WTC11 (cell line): ENCODE results near the gene SLC46A1. TPM values are rescaled to one million over a fixed set of nuclear protein-coding genes. Genes with fewer than 3 reads are reported as not detected.
A peak's percentile ranks its signal among the peaks of the same experiment; 100 is the strongest.

Experiments
- ATAC-seq: fragments of 200-7000 bp; cut with Tn5 transposase; 2 replicates; pipeline ENCODE4 v1.10.0; 2021; ENCODE audit warnings: mild to moderate bottlenecking, moderate library complexity
- CTCF ChIA-PET: fragments of 300-600 bp; sonication (Branson Sonifier 250); formaldehyde crosslinking; loops from one replicate; lab custom pipeline; 2021; ENCODE audit warnings: antibody characterized with exemption; lab: Charles Lee
- POLR2A ChIA-PET: fragments of 350-600 bp; sonication (Branson Sonifier 250); formaldehyde crosslinking; loops from one replicate; lab custom pipeline; 2021; ENCODE audit warnings: antibody characterized with exemption; lab: Charles Lee
- DNase-seq: peaks from one replicate; pipeline ENCODE4 v3.0.0; 2021; ENCODE audit warnings: low spot score
- H3K27ac Mint-ChIP-seq: 2 replicates; pipeline ENCODE4 v1.8.0; 2021; ENCODE audit warnings: mixed read lengths
- H3K27me3 Mint-ChIP-seq: 2 replicates; pipeline ENCODE4 v1.8.0; 2021; ENCODE audit warnings: low read depth, mild to moderate bottlenecking, moderate library complexity, mixed read lengths
- H3K36me3 Mint-ChIP-seq: 2 replicates; pipeline ENCODE4 v1.8.0; 2021; ENCODE audit warnings: mixed read lengths
- H3K4me1 Mint-ChIP-seq: 2 replicates; pipeline ENCODE4 v1.8.0; 2022; ENCODE audit warnings: mixed read lengths
- H3K4me3 Mint-ChIP-seq: 2 replicates; pipeline ENCODE4 v1.8.0; 2021; ENCODE audit warnings: mild to moderate bottlenecking, moderate library complexity, mixed read lengths
- H3K9me3 Mint-ChIP-seq: 2 replicates; pipeline ENCODE4 v1.8.0; 2021; ENCODE audit warnings: mixed read lengths
- CREB1 ChIP-seq: sonication (generic); formaldehyde crosslinking; IDR thresholded peaks from 2 replicates; pipeline ENCODE4 v1.8.0; 2023; ENCODE audit warnings: mild to moderate bottlenecking, missing genetic modification reagents
- E2F4 ChIP-seq: sonication (generic); formaldehyde crosslinking; IDR thresholded peaks from 2 replicates; pipeline ENCODE4 v1.8.1; 2022; ENCODE audit warnings: low read depth, mild to moderate bottlenecking, moderate library complexity, missing genetic modification reagents, borderline replicate concordance
- ELF4 ChIP-seq: sonication (generic); formaldehyde crosslinking; IDR thresholded peaks from 2 replicates; pipeline ENCODE4 v1.8.1; 2022; ENCODE audit warnings: low read depth, mild to moderate bottlenecking, moderate library complexity, missing genetic modification reagents
- FOXK1 ChIP-seq: sonication (generic); formaldehyde crosslinking; IDR thresholded peaks from 2 replicates; pipeline ENCODE4 v1.8.0; 2022; ENCODE audit warnings: mild to moderate bottlenecking, moderate library complexity, missing genetic modification reagents
- FOXP1 ChIP-seq: sonication (generic); formaldehyde crosslinking; IDR thresholded peaks from 2 replicates; pipeline ENCODE4 v1.8.0; 2022; ENCODE audit warnings: missing genetic modification reagents, mild to moderate bottlenecking, moderate library complexity, borderline replicate concordance
- GTF2I ChIP-seq: fragments of 250-450 bp; sonication (Bioruptor Pico); conservative IDR thresholded peaks from 2 replicates; pipeline ENCODE4 v1.4.0; 2021; ENCODE audit warnings: mild to moderate bottlenecking
- MXD4 ChIP-seq: fragments of 250-450 bp; sonication (Bioruptor Pico); IDR thresholded peaks from 2 replicates; pipeline ENCODE4 v1.8.0; 2021; ENCODE audit warnings: mild to moderate bottlenecking, moderate library complexity, borderline replicate concordance
- MYBL2 ChIP-seq: sonication (generic); formaldehyde crosslinking; IDR thresholded peaks from 2 replicates; pipeline ENCODE4 v1.8.1; 2023; ENCODE audit warnings: mild to moderate bottlenecking, moderate library complexity, missing genetic modification reagents
- NR1H2 ChIP-seq: sonication (generic); formaldehyde crosslinking; IDR thresholded peaks from 2 replicates; pipeline ENCODE4 v1.9.0; 2021; ENCODE audit warnings: mild to moderate bottlenecking, moderate library complexity, missing genetic modification reagents
- NR3C1 ChIP-seq: sonication (generic); formaldehyde crosslinking; conservative IDR thresholded peaks from 2 replicates; pipeline ENCODE4 v1.8.1; 2023; ENCODE audit warnings: low read depth, mild to moderate bottlenecking, missing genetic modification reagents
- OVOL2 ChIP-seq: fragments of 250-450 bp; sonication (Bioruptor Pico); IDR thresholded peaks from 2 replicates; pipeline ENCODE4 v1.9.0; 2021; ENCODE audit warnings: mild to moderate bottlenecking, borderline replicate concordance
- PRRX2 ChIP-seq: fragments of 250-450 bp; sonication (Bioruptor Pico); IDR thresholded peaks from 2 replicates; pipeline ENCODE4 v1.8.0; 2021; ENCODE audit warnings: mild to moderate bottlenecking
- RORB ChIP-seq: fragments of 250-450 bp; sonication (Bioruptor Pico); IDR thresholded peaks from 2 replicates; pipeline ENCODE4 v1.9.0; 2021; ENCODE audit warnings: mild to moderate bottlenecking
- SMAD4 ChIP-seq: sonication (generic); formaldehyde crosslinking; IDR thresholded peaks from 2 replicates; pipeline ENCODE4 v1.8.0; 2022; ENCODE audit warnings: mild to moderate bottlenecking, missing genetic modification reagents
- SOX15 ChIP-seq: fragments of 250-450 bp; sonication (Bioruptor Pico); IDR thresholded peaks from 2 replicates; pipeline ENCODE4 v1.9.0; 2021; ENCODE audit warnings: mild to moderate bottlenecking
- TCF7 ChIP-seq: sonication (generic); formaldehyde crosslinking; IDR thresholded peaks from 2 replicates; pipeline ENCODE4 v1.8.0; 2022; ENCODE audit warnings: mild to moderate bottlenecking, low read depth, missing genetic modification reagents, moderate library complexity
- ZNF138 ChIP-seq: sonication (generic); formaldehyde crosslinking; conservative IDR thresholded peaks from 2 replicates; pipeline ENCODE4 v1.8.1; 2022; ENCODE audit warnings: mild to moderate bottlenecking, moderate library complexity, missing genetic modification reagents
- ZNF416 ChIP-seq: fragments of 250-450 bp; sonication (Bioruptor Pico); IDR thresholded peaks from 2 replicates; pipeline ENCODE4 v1.9.0; 2021; ENCODE audit warnings: mild to moderate bottlenecking, inconsistent platforms
- ZNF423 ChIP-seq: fragments of 250-450 bp; sonication (Bioruptor Pico); IDR thresholded peaks from 2 replicates; pipeline ENCODE4 v2.1.2; 2022; ENCODE audit warnings: mild to moderate bottlenecking, moderate library complexity
- ZNF425 ChIP-seq: fragments of 250-450 bp; sonication (Bioruptor Pico); conservative IDR thresholded peaks from 2 replicates; pipeline ENCODE4 v1.9.0; 2021; ENCODE audit warnings: mild to moderate bottlenecking
- ZSCAN18 ChIP-seq: fragments of 250-450 bp; sonication (Bioruptor Pico); IDR thresholded peaks from 2 replicates; pipeline ENCODE4 v2.1.2; 2022; ENCODE audit warnings: mild to moderate bottlenecking, moderate library complexity
- total RNA-seq: library from RNA; stranded (reverse); gene quantifications from 3 replicates; pipeline ENCODE4 v1.2.3, GENCODE V29; 2021
- TF ChIP-seq, protein P1 (sequence below): sonication (generic); formaldehyde crosslinking; IDR thresholded peaks from 2 replicates; pipeline ENCODE4 v1.8.0; 2023; ENCODE audit warnings: missing genetic modification reagents
- TF ChIP-seq, protein P2 (sequence below): fragments of 250-450 bp; sonication (Bioruptor Pico); IDR thresholded peaks from 2 replicates; pipeline ENCODE4 v1.8.0; 2021; ENCODE audit warnings: mild to moderate bottlenecking

Gene SLC46A1
- total RNA-seq, 1 experiment from 2014 or later, result 6.7 TPM

DNA sequence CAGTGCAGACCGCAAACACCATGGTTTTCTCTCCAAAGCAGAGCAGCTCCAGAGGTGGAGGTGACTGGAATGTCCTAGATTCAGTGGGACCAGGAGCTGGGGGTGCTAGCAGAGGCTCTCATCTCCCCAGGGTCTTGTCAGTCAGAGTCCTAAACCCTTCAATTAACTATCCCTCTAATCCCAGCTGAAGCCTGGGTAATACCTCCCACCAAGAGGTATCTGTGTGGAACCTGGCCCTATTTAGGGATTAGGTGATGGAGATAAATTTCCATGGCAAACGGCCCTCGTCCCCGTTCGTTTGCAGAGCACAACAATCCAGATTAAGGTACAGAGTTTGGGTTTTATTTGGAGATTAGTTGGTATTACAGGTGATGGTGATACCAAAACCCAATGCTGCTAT lies 42.8 kb downstream of the SLC46A1 start:
- peaks cover 22% of the 10 kb centered on the region for H3K36me3 Mint-ChIP-seq
- H3K4me3 Mint-ChIP-seq, result no peak overlapping the region
- H3K9me3 Mint-ChIP-seq, result no peaks in the 10 kb centered on the region
- ChIA-PET POLR2A (no interaction called here), CTCF (interaction anchor here (1.4 kb wide), 1 partner anchor 27 kb away, joined by 4 read pairs; the partner anchor contains the start of gene TNFAIP1)
- no peak for DNase-seq
- no peak overlapping the region for H3K27ac Mint-ChIP-seq
- TF ChIP-seq, protein P1, sequence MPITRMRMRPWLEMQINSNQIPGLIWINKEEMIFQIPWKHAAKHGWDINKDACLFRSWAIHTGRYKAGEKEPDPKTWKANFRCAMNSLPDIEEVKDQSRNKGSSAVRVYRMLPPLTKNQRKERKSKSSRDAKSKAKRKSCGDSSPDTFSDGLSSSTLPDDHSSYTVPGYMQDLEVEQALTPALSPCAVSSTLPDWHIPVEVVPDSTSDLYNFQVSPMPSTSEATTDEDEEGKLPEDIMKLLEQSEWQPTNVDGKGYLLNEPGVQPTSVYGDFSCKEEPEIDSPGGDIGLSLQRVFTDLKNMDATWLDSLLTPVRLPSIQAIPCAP (CRISPR knock-in tag), result no peak
- no peak for TF ChIP-seq SMAD4 (CRISPR knock-in tag)
- no peak for TF ChIP-seq GTF2I (CRISPR knock-in tag)
- no peak for TF ChIP-seq MXD4 (CRISPR knock-in tag)
- no peak for TF ChIP-seq FOXK1 (CRISPR knock-in tag)
- no peak for TF ChIP-seq ZNF416 (CRISPR knock-in tag)
- no peak for TF ChIP-seq ZNF423 (CRISPR knock-in tag)
- no peak for TF ChIP-seq E2F4 (CRISPR knock-in tag)
- no peak for TF ChIP-seq MYBL2 (CRISPR knock-in tag)
- no peak for TF ChIP-seq ZSCAN18 (CRISPR knock-in tag)
- ATAC-seq, result no peak
- peaks cover 3% of the 10 kb centered on the region for H3K4me1 Mint-ChIP-seq
- no peaks in the 10 kb centered on the region for H3K27me3 Mint-ChIP-seq

GRCh38 chr17:28357901-28358197 lies 48.2 kb downstream of the SLC46A1 start:
- ATAC-seq (peak; percentile 9), DNase-seq (no peak)
- Mint-ChIP-seq H3K36me3 (peaks cover 43% of the 10 kb centered on the region), H3K9me3 (no peaks in the 10 kb centered on the region), H3K27ac (peak overlapping the region; percentile 98)
- TF ChIP-seq TCF7 (no peak), NR3C1 (CRISPR knock-in tag) (no peak), RORB (no peak), SOX15 (CRISPR knock-in tag) (no peak), SMAD4 (CRISPR knock-in tag) (no peak), MYBL2 (CRISPR knock-in tag) (no peak), ZNF425 (CRISPR knock-in tag) (no peak), CREB1 (no peak), FOXP1 (CRISPR knock-in tag) (no peak), ZNF138 (no peak), PRRX2 (no peak), ELF4 (CRISPR knock-in tag) (no peak), OVOL2 (CRISPR knock-in tag) (no peak), NR1H2 (no peak)
- TF ChIP-seq, protein P1 (CRISPR knock-in tag), result no peak
- TF ChIP-seq, protein P2, sequence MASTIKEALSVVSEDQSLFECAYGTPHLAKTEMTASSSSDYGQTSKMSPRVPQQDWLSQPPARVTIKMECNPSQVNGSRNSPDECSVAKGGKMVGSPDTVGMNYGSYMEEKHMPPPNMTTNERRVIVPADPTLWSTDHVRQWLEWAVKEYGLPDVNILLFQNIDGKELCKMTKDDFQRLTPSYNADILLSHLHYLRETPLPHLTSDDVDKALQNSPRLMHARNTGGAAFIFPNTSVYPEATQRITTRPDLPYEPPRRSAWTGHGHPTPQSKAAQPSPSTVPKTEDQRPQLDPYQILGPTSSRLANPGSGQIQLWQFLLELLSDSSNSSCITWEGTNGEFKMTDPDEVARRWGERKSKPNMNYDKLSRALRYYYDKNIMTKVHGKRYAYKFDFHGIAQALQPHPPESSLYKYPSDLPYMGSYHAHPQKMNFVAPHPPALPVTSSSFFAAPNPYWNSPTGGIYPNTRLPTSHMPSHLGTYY (CRISPR knock-in tag), result no peak
- TF ChIP-seq, all 79 proteins: peak for 0
- Mint-ChIP-seq H3K27me3 (no peaks in the 10 kb centered on the region), H3K4me1 (peaks cover 13% of the 10 kb centered on the region), H3K4me3 (peak overlapping the region; percentile 91)
- POLR2A ChIA-PET, result interaction anchor here (1.0 to 1.6 kb wide), 4 partner anchors 9 to 213 kb away, joined by 3 to 16 read pairs (median 8); partner anchors contain the start of genes IFT20, PIGS and TNFAIP1
- CTCF ChIA-PET, result interaction anchor here (0.7 to 2.5 kb wide), 7 partner anchors 8 to 68 kb away, joined by 3 to 16 read pairs (median 8); partner anchors contain the start of genes IFT20, TNFAIP1 and VTN
